Middle frontal gyrus (tissue), 1 donor: ENCODE results near the gene FAM193A.
"Not testable (repeated sequence)": the region's sequence is repeated elsewhere in the genome, so short reads cannot be mapped to it uniquely, and the experiment has no call there.

Experiments used
- DNase-seq: peaks from one replicate; pipeline ENCODE4 v3.0.0-alpha.2; 2015; ENCODE audit warnings: low spot score; ENCODE audit errors: extremely low spot score

The FAM193A gene

GRCh38 chr4:2648159-2648814, 111.8 kb downstream of the FAM193A start:
- DNase-seq = no peak

- no peak for DNase-seq
Measured at GRCh38 chr4:2649604-2650114, 113.2 kb downstream of the FAM193A start.

- no peak for DNase-seq
Measured at GRCh38 chr4:2650276-2650675, 113.8 kb downstream of the FAM193A start.

GRCh38 chr4:2651546-2651945, 115.1 kb downstream of the FAM193A start:
- no peak for DNase-seq

GRCh38 chr4:2651998-2652397, 115.6 kb downstream of the FAM193A start:
- no peak for DNase-seq

- no peak for DNase-seq
Measured at GRCh38 chr4:2652415-2653160, 116.1 kb downstream of the FAM193A start.

GRCh38 chr4:2660596-2661211, 124.3 kb downstream of the FAM193A start:
- no peak for DNase-seq

GRCh38 chr4:2662598-2662997, 126.2 kb downstream of the FAM193A start:
- DNase-seq = no peak

- DNase-seq = no peak
Measured at GRCh38 chr4:2663275-2663674, 126.8 kb downstream of the FAM193A start.

- DNase-seq = no peak
Measured at GRCh38 chr4:2666722-2667247, 130.3 kb downstream of the FAM193A start.

- DNase-seq = no peak
Measured at GRCh38 chr4:2667428-2667827, 131.0 kb downstream of the FAM193A start.

GRCh38 chr4:2671267-2671895, 134.9 kb downstream of the FAM193A start:
- DNase-seq = no peak

GRCh38 chr4:2672082-2672481, 135.6 kb downstream of the FAM193A start:
- DNase-seq = no peak

GRCh38 chr4:2672700-2673099, 136.3 kb downstream of the FAM193A start:
- DNase-seq = no peak

GRCh38 chr4:2673157-2673556, 136.7 kb downstream of the FAM193A start:
- no peak for DNase-seq

GRCh38 chr4:2679762-2680161, 143.3 kb downstream of the FAM193A start:
- not testable (repeated sequence) for DNase-seq

GRCh38 chr4:2684486-2684885, 148.0 kb downstream of the FAM193A start:
- DNase-seq = no peak

- DNase-seq = no peak
Measured at GRCh38 chr4:2685541-2685940, 149.1 kb downstream of the FAM193A start.

GRCh38 chr4:2686379-2687265, 150.2 kb downstream of the FAM193A start:
- no peak for DNase-seq

- DNase-seq = no peak
Measured at GRCh38 chr4:2688281-2688680, 151.8 kb downstream of the FAM193A start.

GRCh38 chr4:2688697-2689096, 152.2 kb downstream of the FAM193A start:
- DNase-seq = no peak
